ENCODE measurements around the gene HECTD4. TPM values are rescaled to one million over a fixed set of nuclear protein-coding genes. Genes with fewer than 3 reads are reported as not detected.

Gene HECTD4
- total RNA-seq, 1 experiment from 2014 or later, result 30.0 TPM

GRCh38 chr12:112319395-112319794, 62.8 kb downstream of the HECTD4 start:
- peaks cover 24 to 27% of the 10 kb centered on the region in 2 experiments for H3K4me1 Mint-ChIP-seq
- H3K9ac ChIP-seq (ENCODE audit: extremely low read depth, insufficient read length, low read length), result no peak overlapping the region
- H3K9me3 Mint-ChIP-seq, result no peaks in the 10 kb centered on the region; a peak in 1 of 5 replicates
- no peaks in the 10 kb centered on the region for H3K27me3 Mint-ChIP-seq (ENCODE audit: low read depth)
- H4K8ac ChIP-seq (replicated peaks; ENCODE audit: insufficient read length, low read depth, low read length), result no peak overlapping the region
- H2BK5ac ChIP-seq (ENCODE audit: insufficient read length, low read length), result no peak overlapping the region
- no peaks in the 10 kb centered on the region for H3K9me3 ChIP-seq (ENCODE audit: control insufficient read depth, low read depth, low read length)
- no peak overlapping the region for H3K14ac ChIP-seq (ENCODE audit: insufficient read depth, low read length)
- no peak overlapping the region for H3T11ph ChIP-seq (ENCODE audit: low read length)
- H3K4me3 Mint-ChIP-seq, result no peak overlapping the region
- no peak overlapping the region for H3K18ac ChIP-seq (ENCODE audit: insufficient read length, low read depth, low read length)
- peaks cover 0 to 5% (median 0%) of the 10 kb centered on the region in 3 experiments; a peak in 1 of 7 replicates for H3K36me3 Mint-ChIP-seq (ENCODE audit: insufficient read depth in 1 of 3, low read depth in 3 of 3)
- H3K79me1 ChIP-seq (ENCODE audit: insufficient read depth, low read depth, low read length, poor library complexity, severe bottlenecking), result no peaks in the 10 kb centered on the region
- no peak overlapping the region for H3K4ac ChIP-seq (ENCODE audit: low read depth, low read length)
- H2BK15ac ChIP-seq (ENCODE audit: low read depth, low read length), result no peak overlapping the region
- H4K5ac ChIP-seq (ENCODE audit: insufficient read length, low read depth, low read length), result no peak overlapping the region
- no peak for TF ChIP-seq CTCF (conservative IDR thresholded peaks at IDR 0.05)
- H3K23ac ChIP-seq (ENCODE audit: insufficient read length, low read depth, low read length), result no peak overlapping the region
- H3K27ac Mint-ChIP-seq, result no peak overlapping the region
- no peak overlapping the region for H2AFZ ChIP-seq (ENCODE audit: low read length)
- no peak overlapping the region for H3K4me2 ChIP-seq (ENCODE audit: insufficient read depth, insufficient read length, low read length)
- H2AK5ac ChIP-seq (ENCODE audit: insufficient read length, low read length), result no peak overlapping the region
- no peaks in the 10 kb centered on the region for H3K27me3 ChIP-seq (ENCODE audit: insufficient read depth, low read length)
- no peaks in the 10 kb centered on the region for H3K23me2 ChIP-seq (ENCODE audit: insufficient read length, low read depth, low read length, poor library complexity, severe bottlenecking)
- no peaks in the 10 kb centered on the region; the same call in 1 of the 2 replicates for H3K79me2 ChIP-seq (ENCODE audit: insufficient read depth, low read length)
- no peak overlapping the region for H3K27ac ChIP-seq (ENCODE audit: insufficient read length, low read depth, low read length)
- H2BK20ac ChIP-seq (ENCODE audit: low read depth, low read length, poor library complexity, severe bottlenecking), result no peak overlapping the region
- H4K20me1 ChIP-seq (ENCODE audit: control insufficient read depth, insufficient read depth, insufficient read length), result no peaks in the 10 kb centered on the region
- H3K4me1 ChIP-seq (ENCODE audit: insufficient read depth, low read length), result peaks cover 2% of the 10 kb centered on the region; the same call in 1 of the 2 replicates
- no peak overlapping the region for H2BK120ac ChIP-seq (ENCODE audit: low read depth, low read length, poor library complexity, severe bottlenecking)
- no peak overlapping the region for H3K56ac ChIP-seq (ENCODE audit: insufficient read length, low read depth, low read length)
- no peak overlapping the region for H2BK12ac ChIP-seq (ENCODE audit: insufficient read length, low read depth, low read length)
- no peak for DNase-seq
- H4K91ac ChIP-seq (ENCODE audit: insufficient read length, low read depth, low read length), result no peak overlapping the region
- no CpG with 5 or more reads among the region's 12 CpGs for WGBS (ENCODE audit: extremely low coverage, insufficient read length, low lambda C conversion rate)

Measured in H9 (cell line).